Measurements from ENCODE around the gene BLCAP. TPM values are rescaled to one million over a fixed set of nuclear protein-coding genes. Genes with fewer than 3 reads are reported as not detected.
"Not testable (repeated sequence)": the region's sequence is repeated elsewhere in the genome, so short reads cannot be mapped to it uniquely, and the experiment has no call there.

The BLCAP gene
- total RNA-seq, 8 experiments from 2014 or later = 43.1 to 144 (median 89.7) TPM

- Histone ChIP-seq H3K27ac (no peak overlapping the region), H3K4me1 (replicated peaks in 1 of 2) (peaks cover 3 to 5% of the 10 kb centered on the region in 2 donors), H3K4me3 (no peak overlapping the region)
- 61 to 100% (median 94%) methylated on average over 1 to 3 of the region's 3 CpGs; no CpG with 5 or more reads in 3 of the 10 experiments for WGBS, 10 experiments
- in situ Hi-C loops (cut with MboI; ENCODE audit: low pct_unique_long_range_greater_than_20kb in 2 of 9, low sequenced_read_pairs in 9 of 9, unreplicated experiment in 9 of 9) = no loop called here
- ATAC-seq (replicated peaks in 6 of 8) = no peak
These were observed 24.3 kb downstream of the BLCAP start for GRCh38 chr20:37503256-37503927.

- Histone ChIP-seq H3K27ac (no peak overlapping the region), H3K4me3 (no peak overlapping the region), H3K4me1 (replicated peaks in 1 of 2) (peaks cover 3 to 5% of the 10 kb centered on the region in 2 donors)
- in situ Hi-C loops (cut with MboI; ENCODE audit: low pct_unique_long_range_greater_than_20kb in 2 of 9, low sequenced_read_pairs in 9 of 9, unreplicated experiment in 9 of 9) = no loop called here
- 70 to 100% (median 88%) methylated on average over 1 to 2 of the region's 2 CpGs; no CpG with 5 or more reads in 2 of the 10 experiments for WGBS, 10 experiments
- no peak for ATAC-seq (replicated peaks in 6 of 8)
These were observed 25.0 kb downstream of the BLCAP start for GRCh38 chr20:37502654-37503053.

- in situ Hi-C loops (cut with MboI; ENCODE audit: low pct_unique_long_range_greater_than_20kb in 2 of 9, low sequenced_read_pairs in 9 of 9, unreplicated experiment in 9 of 9) = no loop called here
- no peak overlapping the region for H3K27ac ChIP-seq
- H3K4me1 ChIP-seq (replicated peaks in 1 of 2) = peaks cover 3 to 5% of the 10 kb centered on the region in 2 donors
- 67 to 95% (median 83%) methylated on average over 1 to 6 of the region's 7 CpGs; no CpG with 5 or more reads in 2 of the 10 experiments for WGBS, 10 experiments
- H3K4me3 ChIP-seq = no peak overlapping the region
- ATAC-seq (replicated peaks in 6 of 8) = no peak
These were observed 25.7 kb downstream of the BLCAP start for GRCh38 chr20:37501940-37502339.

GRCh38 chr20:37500311-37500710 is 27.4 kb downstream of the BLCAP start:
- Histone ChIP-seq H3K4me3 (no peak overlapping the region), H3K4me1 (replicated peaks in 1 of 2) (peaks cover 0 to 3% of the 10 kb centered on the region in 2 donors), H3K27ac (no peak overlapping the region)
- in situ Hi-C loops (cut with MboI; ENCODE audit: low pct_unique_long_range_greater_than_20kb in 2 of 9, low sequenced_read_pairs in 9 of 9, unreplicated experiment in 9 of 9) = no loop called here
- 80 to 100% (median 90%) methylated on average over 1 to 5 of the region's 7 CpGs; no CpG with 5 or more reads in 3 of the 10 experiments for WGBS, 10 experiments
- peak in 1 of 8 experiments; percentile 6 for ATAC-seq (replicated peaks in 6 of 8)

- H3K4me1 ChIP-seq (replicated peaks in 1 of 2) = peaks cover 0 to 3% of the 10 kb centered on the region in 2 donors
- no peak overlapping the region for H3K4me3 ChIP-seq
- H3K27ac ChIP-seq = no peak overlapping the region
- ATAC-seq (replicated peaks in 6 of 8) = peak in 1 of 8 experiments; percentile 45
- 33 to 100% (median 69%) methylated on average over 1 to 2 of the region's 2 CpGs; no CpG with 5 or more reads in 1 of the 10 experiments for whole genome bisulfite sequencing, 10 experiments
- in situ Hi-C loops (cut with MboI; ENCODE audit: low pct_unique_long_range_greater_than_20kb in 2 of 9, low sequenced_read_pairs in 9 of 9, unreplicated experiment in 9 of 9) = no loop called here
These were observed 29.5 kb downstream of the BLCAP start for GRCh38 chr20:37498066-37498665.

GRCh38 chr20:37494796-37495195 is 32.9 kb downstream of the BLCAP start:
- no peaks in the 10 kb centered on the region for H3K4me1 ChIP-seq (replicated peaks in 1 of 2)
- 60 to 100% (median 75%) methylated on average over 1 to 5 of the region's 5 CpGs; no CpG with 5 or more reads in 3 of the 10 experiments for WGBS, 10 experiments
- no peak for ATAC-seq (replicated peaks in 6 of 8)
- H3K27ac ChIP-seq = no peak overlapping the region
- in situ Hi-C loops (cut with MboI; ENCODE audit: low pct_unique_long_range_greater_than_20kb in 2 of 9, low sequenced_read_pairs in 9 of 9, unreplicated experiment in 9 of 9) = no loop called here
- H3K4me3 ChIP-seq = no peak overlapping the region

- no peak for ATAC-seq (replicated peaks in 6 of 8)
- no peak overlapping the region for H3K4me3 ChIP-seq
- no peak overlapping the region for H3K27ac ChIP-seq
- H3K4me1 ChIP-seq (replicated peaks in 1 of 2) = no peaks in the 10 kb centered on the region
- 80 to 100% (median 100%) methylated on average over 1 to 4 of the region's 8 CpGs; no CpG with 5 or more reads in 1 of the 10 experiments for WGBS, 10 experiments
- in situ Hi-C loops (cut with MboI; ENCODE audit: low pct_unique_long_range_greater_than_20kb in 2 of 9, low sequenced_read_pairs in 9 of 9, unreplicated experiment in 9 of 9) = no loop called here
These were observed 33.4 kb downstream of the BLCAP start for GRCh38 chr20:37494301-37494700.

- in situ Hi-C loops (cut with MboI; ENCODE audit: low pct_unique_long_range_greater_than_20kb in 2 of 9, low sequenced_read_pairs in 9 of 9, unreplicated experiment in 9 of 9) = no loop called here
- H3K27ac ChIP-seq = no peak overlapping the region
- no peaks in the 10 kb centered on the region for H3K4me1 ChIP-seq (replicated peaks in 1 of 2)
- no peak for ATAC-seq (replicated peaks in 6 of 8)
- 0 to 100% (median 55%) methylated on average over 1 to 2 of the region's 2 CpGs; no CpG with 5 or more reads in 7 of the 10 experiments for WGBS, 10 experiments
- H3K4me3 ChIP-seq = no peak overlapping the region
These were observed 34.7 kb downstream of the BLCAP start for GRCh38 chr20:37492945-37493344.

GRCh38 chr20:37492096-37492625 is 35.5 kb downstream of the BLCAP start:
- Histone ChIP-seq H3K4me1 (replicated peaks in 1 of 2) (no peaks in the 10 kb centered on the region), H3K4me3 (no peak overlapping the region), H3K27ac (no peak overlapping the region)
- in situ Hi-C loops (cut with MboI; ENCODE audit: low pct_unique_long_range_greater_than_20kb in 2 of 9, low sequenced_read_pairs in 9 of 9, unreplicated experiment in 9 of 9) = no loop called here
- ATAC-seq (replicated peaks in 6 of 8) = no peak
- 70 to 100% (median 89%) methylated on average over 1 to 4 of the region's 6 CpGs; no CpG with 5 or more reads in 4 of the 10 experiments for WGBS, 10 experiments

GRCh38 chr20:37490663-37491350 is 36.9 kb downstream of the BLCAP start:
- Histone ChIP-seq H3K4me1 (replicated peaks in 1 of 2) (no peaks in the 10 kb centered on the region), H3K4me3 (no peak overlapping the region), H3K27ac (no peak overlapping the region)
- no peak for ATAC-seq (replicated peaks in 6 of 8)
- in situ Hi-C loops (cut with MboI; ENCODE audit: low pct_unique_long_range_greater_than_20kb in 2 of 9, low sequenced_read_pairs in 9 of 9, unreplicated experiment in 9 of 9) = no loop called here
- 83 to 100% (median 96%) methylated on average over 1 to 7 of the region's 7 CpGs; no CpG with 5 or more reads in 3 of the 10 experiments for WGBS, 10 experiments

- H3K4me1 ChIP-seq (replicated peaks in 1 of 2); H3K27ac ChIP-seq; in situ Hi-C loops (cut with MboI; ENCODE audit: low pct_unique_long_range_greater_than_20kb in 2 of 9, low sequenced_read_pairs in 9 of 9, unreplicated experiment in 9 of 9); H3K4me3 ChIP-seq: not testable (repeated sequence)
- peak in 3 of 8 experiments; percentile 89 to 95 (median 94) for ATAC-seq (replicated peaks in 6 of 8)
- 71 to 100% (median 100%) methylated on average over 1 of the region's 1 CpG; no CpG with 5 or more reads in 7 of the 10 experiments for whole genome bisulfite sequencing, 10 experiments
These were observed 41.5 kb downstream of the BLCAP start for GRCh38 chr20:37486209-37486608.

GRCh38 chr20:37484331-37484730 is 43.3 kb downstream of the BLCAP start:
- Histone ChIP-seq H3K4me3 (no peak overlapping the region), H3K27ac (no peak overlapping the region), H3K4me1 (replicated peaks in 1 of 2) (peaks cover 4 to 9% of the 10 kb centered on the region in 2 donors)
- no peak for ATAC-seq (replicated peaks in 6 of 8)
- in situ Hi-C loops (cut with MboI; ENCODE audit: low pct_unique_long_range_greater_than_20kb in 2 of 9, low sequenced_read_pairs in 9 of 9, unreplicated experiment in 9 of 9) = no loop called here
- WGBS, 10 experiments = 20 to 100% (median 86%) methylated on average over 1 to 2 of the region's 3 CpGs; no CpG with 5 or more reads in 5 of the 10 experiments

GRCh38 chr20:37481610-37482009 is 46.1 kb downstream of the BLCAP start:
- no peak overlapping the region for H3K27ac ChIP-seq
- WGBS, 10 experiments = 20 to 100% (median 58%) methylated on average over 1 to 4 of the region's 5 CpGs; no CpG with 5 or more reads in 2 of the 10 experiments
- in situ Hi-C loops (cut with MboI; ENCODE audit: low pct_unique_long_range_greater_than_20kb in 2 of 9, low sequenced_read_pairs in 9 of 9, unreplicated experiment in 9 of 9) = no loop called here
- H3K4me3 ChIP-seq = no peak overlapping the region
- peak in 2 of 8 experiments; percentile 30 to 43 for ATAC-seq (replicated peaks in 6 of 8)
- peaks cover 4 to 15% of the 10 kb centered on the region in 2 donors for H3K4me1 ChIP-seq (replicated peaks in 1 of 2)

All from motor neuron (in vitro differentiated cells).